ENCODE data around the gene PTPRU.

PTPRU gene

GRCh38 chr1:29317916-29318530 is 81.7 kb downstream of the PTPRU start:
- DNase-seq (ENCODE audit: low read depth), result no peak
- H3K4me3 ChIP-seq (ENCODE audit: control insufficient read depth, low read depth, low read length), result no peak overlapping the region
- no peak for TF ChIP-seq CTCF (conservative IDR thresholded peaks at IDR 0.05; ENCODE audit: control insufficient read depth, insufficient read depth, low read depth, low read length)

GRCh38 chr1:29318724-29319123 is 82.4 kb downstream of the PTPRU start:
- H3K4me3 ChIP-seq (ENCODE audit: control insufficient read depth, low read depth, low read length), result no peak overlapping the region
- no peak for DNase-seq (ENCODE audit: low read depth)
- no peak for TF ChIP-seq CTCF (conservative IDR thresholded peaks at IDR 0.05; ENCODE audit: control insufficient read depth, insufficient read depth, low read depth, low read length)

- H3K4me3 ChIP-seq (ENCODE audit: control insufficient read depth, low read depth, low read length), result no peak overlapping the region
- no peak for DNase-seq (ENCODE audit: low read depth)
- no peak for TF ChIP-seq CTCF (conservative IDR thresholded peaks at IDR 0.05; ENCODE audit: control insufficient read depth, insufficient read depth, low read depth, low read length)
These were observed 83.2 kb downstream of the PTPRU start for GRCh38 chr1:29319300-29320110.

DNA sequence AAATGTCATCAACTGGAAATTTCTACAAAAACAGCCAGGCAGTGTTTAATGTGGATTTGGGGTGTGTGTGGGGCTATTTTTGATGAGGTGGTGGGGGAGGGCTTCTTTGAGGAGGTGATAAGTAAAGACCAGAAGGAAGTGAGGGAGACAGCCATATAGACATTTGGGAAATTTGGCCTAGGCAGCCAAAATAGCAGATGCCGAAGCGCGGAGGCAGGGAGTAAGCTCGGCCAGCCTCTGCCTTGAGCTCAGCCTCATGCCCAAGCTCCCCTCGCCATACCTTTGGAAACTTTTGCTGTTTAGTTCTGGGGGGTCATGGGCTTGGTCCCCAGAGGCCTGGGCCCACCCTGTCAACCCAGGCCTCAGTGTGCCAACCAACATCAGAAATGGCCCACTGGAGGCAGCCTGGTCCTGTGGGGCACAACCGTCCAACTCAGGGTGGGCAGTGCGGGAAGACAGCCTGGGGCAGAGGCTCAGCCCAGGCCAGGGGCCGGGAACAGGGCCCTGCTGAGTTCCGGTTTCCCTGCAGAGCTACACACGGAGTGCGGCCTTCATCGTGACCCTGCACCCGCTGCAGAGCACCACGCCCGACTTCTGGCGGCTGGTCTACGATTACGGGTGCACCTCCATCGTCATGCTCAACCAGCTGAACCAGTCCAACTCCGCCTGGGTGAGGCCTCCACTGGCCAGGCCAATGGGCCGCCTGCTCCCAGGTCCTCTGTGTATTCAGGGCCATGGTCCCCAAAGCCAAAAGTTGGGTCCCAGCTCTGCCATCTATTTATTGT is 84.0 kb downstream of the PTPRU start:
- no peak for DNase-seq (ENCODE audit: low read depth)
- TF ChIP-seq CTCF (conservative IDR thresholded peaks at IDR 0.05; ENCODE audit: control insufficient read depth, insufficient read depth, low read depth, low read length), result no peak
- no peak overlapping the region for H3K4me3 ChIP-seq (ENCODE audit: control insufficient read depth, low read depth, low read length)

DNA sequence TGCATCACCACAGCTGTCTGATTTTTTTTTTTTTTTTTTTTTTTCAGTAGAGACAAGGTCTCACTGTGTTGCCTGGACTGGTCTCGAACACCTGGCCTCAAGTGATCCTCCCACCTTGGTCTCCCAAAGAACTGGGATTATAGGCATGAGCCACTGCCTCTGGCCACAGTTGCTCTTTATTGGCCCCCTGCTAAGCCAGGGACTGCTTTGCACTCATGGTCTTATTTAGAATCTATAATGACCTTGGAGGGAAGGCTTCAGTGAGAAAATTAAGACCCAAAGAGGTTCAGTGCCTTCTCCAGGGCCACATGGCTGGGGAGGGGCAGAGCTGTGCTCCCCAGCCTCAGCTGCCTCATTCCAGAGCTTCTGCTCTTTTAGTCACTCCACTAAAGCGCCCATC is 84.9 kb downstream of the PTPRU start:
- no peak for TF ChIP-seq CTCF (conservative IDR thresholded peaks at IDR 0.05; ENCODE audit: control insufficient read depth, insufficient read depth, low read depth, low read length)
- no peak overlapping the region for H3K4me3 ChIP-seq (ENCODE audit: control insufficient read depth, low read depth, low read length)
- DNase-seq (ENCODE audit: low read depth), result no peak

GRCh38 chr1:29322147-29322694 is 85.9 kb downstream of the PTPRU start:
- DNase-seq (ENCODE audit: low read depth), result no peak
- no peak overlapping the region for H3K4me3 ChIP-seq (ENCODE audit: control insufficient read depth, low read depth, low read length)
- TF ChIP-seq CTCF (conservative IDR thresholded peaks at IDR 0.05; ENCODE audit: control insufficient read depth, insufficient read depth, low read depth, low read length), result no peak

All from fibroblast of mammary gland (primary cell).